Stimulated activated CD4-positive, alpha-beta T cell treated with anti-CD3 and anti-CD28 coated beads, Interleukin-4, amount 100 ng/mL, for 4 hours (primary cell): ENCODE data around the gene CYP8B1.

ENCODE experiments used
- DNase-seq, 2 experiments: peaks; one replicate each; pipeline ENCODE4 v3.0.0-alpha.2; 2020

CYP8B1 gene

GRCh38 chr3:42851228-42851834 lies 24.3 kb downstream of the CYP8B1 start:
- DNase-seq, result no peak

GRCh38 chr3:42850263-42850662 lies 25.4 kb downstream of the CYP8B1 start:
- no peak for DNase-seq

DNA sequence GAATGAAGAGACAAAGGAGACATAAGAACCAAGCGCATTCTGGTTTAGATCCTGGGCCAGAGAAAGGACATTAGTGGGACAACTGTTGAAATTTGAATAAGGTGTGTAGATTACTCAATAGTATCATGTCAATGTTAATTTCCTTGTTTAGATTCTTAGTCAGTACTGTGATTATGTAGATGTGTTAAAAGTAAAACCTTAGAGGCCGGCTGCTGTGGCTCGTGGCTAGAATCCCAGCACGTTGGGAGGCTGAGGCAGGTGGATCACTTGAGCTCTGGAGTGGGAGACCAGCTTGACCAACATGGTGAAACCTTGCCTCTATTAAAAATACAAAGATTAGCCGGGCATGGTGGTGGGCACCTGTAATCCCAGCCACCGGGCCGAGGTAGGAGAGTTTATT lies 26.7 kb downstream of the CYP8B1 start:
- DNase-seq, result no peak

DNA sequence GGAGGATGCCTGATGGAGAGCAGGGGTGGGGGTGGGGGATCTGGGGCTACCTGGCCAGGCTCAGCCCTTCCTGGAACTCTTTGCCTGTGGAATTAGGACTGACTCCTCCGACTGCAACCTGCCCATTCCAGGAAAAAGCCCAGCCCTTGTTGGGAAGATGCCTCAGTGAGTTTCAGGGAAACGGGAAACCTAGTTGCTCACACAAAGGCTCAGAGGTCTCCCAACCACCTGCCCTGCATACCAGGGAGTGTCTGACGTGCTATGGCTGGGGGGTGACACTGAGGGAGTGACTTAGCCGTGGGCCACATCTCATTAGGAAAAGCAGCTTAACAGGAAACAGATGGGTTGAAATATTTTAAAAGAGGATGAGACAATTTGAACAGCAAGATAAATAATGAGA lies 27.9 kb downstream of the CYP8B1 start:
- no peak for DNase-seq

GRCh38 chr3:42846685-42847522 lies 28.8 kb downstream of the CYP8B1 start:
- DNase-seq, result no peak

- no peak for DNase-seq
These were observed 30.9 kb downstream of the CYP8B1 start for GRCh38 chr3:42844815-42845214.

DNA sequence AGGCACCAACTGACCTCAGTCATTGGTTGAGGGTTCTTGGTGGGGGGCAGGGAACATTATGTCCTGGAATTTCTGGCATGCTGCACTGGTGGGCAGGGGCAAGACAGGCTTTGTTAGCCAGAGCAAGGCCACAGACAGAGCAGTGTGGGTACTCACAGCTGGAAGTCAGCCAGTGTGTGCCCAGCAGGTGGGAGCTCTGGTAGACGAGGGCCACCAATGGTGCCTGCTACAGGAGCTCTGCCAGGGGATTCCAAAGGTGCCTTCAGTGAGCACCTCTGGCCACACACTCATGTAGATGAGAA lies 31.3 kb downstream of the CYP8B1 start:
- no peak for DNase-seq

DNA sequence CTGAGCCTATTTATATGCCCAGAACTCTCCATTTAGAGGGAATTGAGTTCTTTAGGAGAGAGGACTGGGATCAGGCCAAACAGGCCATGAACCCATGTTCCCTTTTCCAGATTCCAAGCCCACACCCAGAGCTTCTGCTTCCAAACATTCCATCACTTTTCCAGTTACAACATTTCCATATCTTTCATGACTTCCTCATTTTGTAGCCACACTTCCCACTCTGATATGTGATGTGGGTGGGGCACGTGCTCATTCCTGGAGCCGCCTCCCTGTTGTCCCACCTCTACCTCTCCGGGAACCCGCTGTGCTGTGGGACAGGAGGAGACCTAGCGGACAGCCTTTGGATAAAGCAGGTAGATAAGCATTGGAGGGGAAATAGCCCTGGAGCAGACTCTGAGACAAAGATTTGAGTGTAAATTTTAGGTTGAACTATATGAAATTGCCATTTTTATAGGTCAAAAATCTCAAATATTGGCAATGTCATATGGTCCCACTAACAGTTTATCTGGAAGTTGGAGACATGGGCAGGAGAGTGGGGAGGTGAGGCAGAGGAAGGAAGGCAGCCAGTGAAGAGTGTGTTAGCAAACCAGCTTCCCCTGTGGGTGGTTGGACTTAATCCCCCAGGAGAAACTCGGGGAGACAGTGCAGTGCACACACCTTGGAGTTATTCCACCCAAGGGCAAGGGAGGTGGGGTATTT lies 31.8 kb downstream of the CYP8B1 start:
- DNase-seq, result no peak

- DNase-seq, result no peak
These were observed 34.3 kb downstream of the CYP8B1 start for GRCh38 chr3:42841332-42841731.

DNA sequence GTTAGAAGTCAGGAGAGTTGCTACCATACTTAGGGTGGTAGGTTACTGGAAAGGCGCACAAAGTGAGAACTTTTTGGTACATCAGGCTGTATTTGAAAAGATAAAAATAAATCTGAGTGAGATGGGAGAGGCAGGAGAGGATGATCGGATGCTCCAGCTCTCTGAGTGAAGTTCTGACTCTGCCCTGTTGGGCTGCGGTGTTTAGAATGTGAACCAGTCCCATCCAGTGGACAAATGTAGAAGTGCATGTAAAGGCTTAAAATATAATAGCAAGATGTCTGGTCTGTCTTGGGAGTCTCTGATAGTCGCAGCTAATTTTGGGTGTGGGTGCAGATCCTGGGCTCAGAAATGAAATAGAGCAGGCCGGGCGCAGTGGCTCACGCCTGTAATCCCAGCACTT lies 36.1 kb downstream of the CYP8B1 start:
- DNase-seq, result no peak

DNA sequence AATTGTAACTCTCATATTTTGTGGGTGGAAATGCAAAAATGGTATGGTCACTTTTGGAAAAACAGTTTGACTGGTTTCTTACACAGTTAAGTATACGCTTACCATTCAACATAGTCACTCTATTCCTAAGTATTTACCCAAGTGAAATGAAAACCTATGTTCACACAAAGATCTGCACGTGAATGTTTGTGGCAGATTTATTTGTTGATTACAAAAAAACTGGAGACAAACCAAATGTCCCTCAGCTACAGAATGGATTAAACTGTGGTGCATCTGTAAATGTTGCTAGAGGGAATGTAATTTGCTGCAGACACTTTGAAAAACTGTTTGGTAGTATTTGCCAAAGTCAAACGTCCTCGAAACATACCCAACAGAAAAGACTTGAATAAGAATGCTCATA lies 37.1 kb downstream of the CYP8B1 start:
- no peak for DNase-seq

GRCh38 chr3:42836150-42837123 lies 39.2 kb downstream of the CYP8B1 start:
- no peak for DNase-seq

GRCh38 chr3:42831321-42831713 lies 44.4 kb downstream of the CYP8B1 start:
- DNase-seq, result peak; percentile 56 to 61

- no peak for DNase-seq
These were observed 45.0 kb downstream of the CYP8B1 start for GRCh38 chr3:42830437-42831320.

GRCh38 chr3:42829628-42830436 lies 45.8 kb downstream of the CYP8B1 start:
- DNase-seq, result no peak

GRCh38 chr3:42829083-42829627 lies 46.5 kb downstream of the CYP8B1 start:
- no peak for DNase-seq

DNA sequence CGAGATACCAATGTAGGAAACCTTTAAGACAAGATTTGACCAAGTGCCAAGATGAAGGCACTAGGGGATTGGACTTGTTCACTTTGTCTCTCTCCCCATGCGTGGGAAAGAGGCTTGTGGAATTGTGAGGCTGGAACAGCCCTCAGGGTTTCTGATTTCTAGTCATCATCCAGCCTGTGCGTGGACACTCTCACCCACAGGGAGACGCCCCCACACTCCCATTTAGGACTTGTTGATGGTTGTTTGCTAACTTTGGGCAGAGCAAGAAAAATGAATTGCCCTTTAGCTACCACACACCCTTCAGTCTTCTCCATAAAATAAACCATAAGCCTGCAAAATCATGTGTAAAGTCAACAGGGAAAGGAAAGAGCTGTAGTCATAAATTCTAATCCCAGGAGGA lies 48.0 kb downstream of the CYP8B1 start:
- DNase-seq, result no peak

GRCh38 chr3:42827023-42827422 lies 48.7 kb downstream of the CYP8B1 start:
- no peak for DNase-seq

- DNase-seq, result no peak
These were observed 49.5 kb downstream of the CYP8B1 start for GRCh38 chr3:42826141-42826540.

DNA sequence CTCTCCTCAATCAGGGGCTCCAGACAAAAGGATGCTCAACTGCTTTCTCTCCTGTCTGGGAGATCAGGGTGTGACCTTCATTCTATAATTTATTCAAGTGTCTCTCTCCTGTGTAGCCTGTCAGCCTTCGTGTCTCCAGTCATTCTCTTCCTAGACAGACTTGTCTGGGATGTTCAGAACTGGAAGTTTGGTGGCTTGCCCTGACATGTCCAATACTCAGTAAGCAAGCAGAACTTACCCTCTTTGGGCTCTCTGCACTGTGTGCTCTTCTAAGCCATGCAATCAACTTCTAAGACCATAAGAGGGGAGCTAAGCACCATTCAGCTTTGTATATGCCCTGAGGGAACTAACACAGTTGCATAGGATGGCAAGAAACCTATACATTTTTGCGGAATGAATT lies 52.3 kb downstream of the CYP8B1 start:
- no peak for DNase-seq

DNA sequence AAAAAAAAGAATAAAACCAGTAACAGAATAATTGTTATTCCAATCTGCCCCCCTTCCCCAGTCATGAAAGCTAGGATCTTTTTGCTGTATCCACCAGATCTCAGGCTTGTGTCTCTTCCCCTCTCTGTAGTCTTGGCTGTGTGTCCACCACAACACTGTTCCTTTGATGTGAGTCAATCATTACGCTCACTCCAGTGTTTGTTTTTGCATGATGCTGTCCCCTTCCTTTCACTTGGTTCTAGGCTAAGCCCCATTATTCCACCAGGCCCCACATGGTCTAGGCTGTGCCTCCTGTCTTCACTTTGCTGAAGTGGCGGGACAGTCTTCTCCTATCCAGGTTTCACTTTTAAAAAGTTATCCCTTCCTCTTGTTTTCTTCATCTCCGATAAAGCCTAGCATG lies 52.9 kb downstream of the CYP8B1 start:
- DNase-seq, result no peak
